GM23338 (cell line): ENCODE data around the gene BDH1. TPM values are rescaled to one million over a fixed set of nuclear protein-coding genes. Genes with fewer than 3 reads are reported as not detected.

Source experiments
- ATAC-seq: fragments of 200-7000 bp; cut with Tn5 transposase; 3 replicates; pipeline ENCODE4 v1.9.1; 2020
- DNase-seq: peaks from one replicate; pipeline ENCODE4 v3.0.0-alpha.2; 2015; ENCODE audit warnings: low spot score
- H2AFZ ChIP-seq: fragments of 200-600 bp; sonication (generic); 2 replicates; pipeline ENCODE4 v1.8.0; 2016; ENCODE audit warnings: antibody characterized with exemption, mild to moderate bottlenecking, moderate library complexity
- H3F3A ChIP-seq: fragments of 200-600 bp; sonication (generic); replicated peaks from 2 replicates; pipeline ENCODE4 v1.8.0; 2017; ENCODE audit warnings: antibody characterized with exemption, mixed run types, low read depth
- H3K27ac ChIP-seq: fragments of 200-600 bp; sonication (generic); 2 replicates; pipeline ENCODE4 v1.6.1; 2016; ENCODE audit warnings: low read depth
- H3K27me3 ChIP-seq: fragments of 200-600 bp; sonication (generic); 2 replicates; pipeline ENCODE4 v1.8.0; 2016; ENCODE audit warnings: mild to moderate bottlenecking, mixed run types, moderate library complexity; ENCODE audit not compliant: insufficient read depth
- H3K36me3 ChIP-seq: fragments of 200-600 bp; sonication (generic); 2 replicates; pipeline ENCODE4 v1.8.0; 2016; ENCODE audit warnings: mild to moderate bottlenecking; ENCODE audit not compliant: insufficient read depth
- H3K4me1 ChIP-seq: fragments of 200-600 bp; sonication (generic); 2 replicates; pipeline ENCODE4 v1.8.0; 2016; ENCODE audit warnings: mild to moderate bottlenecking, moderate library complexity; ENCODE audit not compliant: insufficient read depth
- H3K4me2 ChIP-seq: fragments of 200-600 bp; sonication (generic); 2 replicates; pipeline ENCODE4 v1.7.1; 2017; ENCODE audit warnings: mixed run types
- H3K4me3 ChIP-seq: fragments of 200-600 bp; sonication (generic); 2 replicates; pipeline ENCODE4 v1.6.1; 2016; ENCODE audit warnings: mixed run types
- H3K79me2 ChIP-seq: fragments of 200-600 bp; sonication (generic); replicated peaks from 2 replicates; pipeline ENCODE4 v1.8.0; 2017; ENCODE audit warnings: mild to moderate bottlenecking; ENCODE audit not compliant: insufficient read depth
- H3K9me2 ChIP-seq: fragments of 200-600 bp; sonication (generic); 2 replicates; pipeline ENCODE4 v1.8.0; 2017; ENCODE audit not compliant: insufficient read depth
- H4K20me1 ChIP-seq: fragments of 200-600 bp; sonication (generic); replicated peaks from 2 replicates; pipeline ENCODE4 v1.8.0; 2017; ENCODE audit warnings: mild to moderate bottlenecking; ENCODE audit not compliant: insufficient read depth
- H3K27ac Mint-ChIP-seq: 2 replicates; pipeline ENCODE4 v1.8.0; 2020; ENCODE audit warnings: inconsistent platforms, mild to moderate bottlenecking, moderate library complexity, mixed read lengths
- H3K27me3 Mint-ChIP-seq: 3 replicates; pipeline ENCODE4 v1.8.0; 2022; ENCODE audit warnings: low read depth, mild to moderate bottlenecking, moderate library complexity, mixed read lengths, inconsistent platforms; ENCODE audit not compliant: insufficient read depth, poor library complexity
- H3K36me3 Mint-ChIP-seq: 3 replicates; pipeline ENCODE4 v1.8.0; 2021; ENCODE audit warnings: low read depth, mild to moderate bottlenecking, inconsistent platforms, moderate library complexity, mixed read lengths
- H3K4me1 Mint-ChIP-seq: 3 replicates; pipeline ENCODE4 v1.8.0; 2020; ENCODE audit warnings: mild to moderate bottlenecking, inconsistent platforms, mixed read lengths
- H3K4me3 Mint-ChIP-seq: 3 replicates; pipeline ENCODE4 v1.8.0; 2021; ENCODE audit warnings: moderate library complexity, mild to moderate bottlenecking, inconsistent platforms, mixed read lengths
- H3K9me3 Mint-ChIP-seq: 3 replicates; pipeline ENCODE4 v1.8.0; 2020; ENCODE audit warnings: moderate library complexity, mild to moderate bottlenecking, inconsistent platforms, mixed read lengths
- CREB1 ChIP-seq: fragments of 250-450 bp; sonication (Bioruptor Pico); IDR thresholded peaks from 2 replicates; pipeline ENCODE4 v1.5.0; 2020; ENCODE audit warnings: low read depth, mild to moderate bottlenecking, moderate library complexity
- CTCF ChIP-seq, 2 experiments: fragments of 200-600 bp in 1 of 2; sonication (generic) in 1 of 2; conservative IDR thresholded peaks; 2 replicates each; pipeline versions ENCODE4 v1.5.1 to v1.6.1; 2016 to 2017; ENCODE audit warnings: antibody characterized with exemption in 2 of 2, low read depth in 2 of 2, mild to moderate bottlenecking in 2 of 2, moderate library complexity in 1 of 2
- ETS1 ChIP-seq: IDR thresholded peaks from 2 replicates; pipeline ENCODE4 v1.6.1; 2016; ENCODE audit warnings: antibody characterized with exemption
- EZH2 ChIP-seq: fragments of 200-600 bp; sonication (generic); IDR thresholded peaks from one replicate; pipeline ENCODE4 v1.8.0; 2017; ENCODE audit warnings: antibody characterized with exemption, mild to moderate bottlenecking, low read depth; ENCODE audit not compliant: unreplicated experiment
- REST ChIP-seq: IDR thresholded peaks from one replicate; pipeline ENCODE4 v1.6.1; 2018; ENCODE audit warnings: antibody characterized with exemption; ENCODE audit not compliant: unreplicated experiment
- STAT1 ChIP-seq: IDR thresholded peaks from one replicate; pipeline ENCODE4 v1.6.1; 2016; ENCODE audit warnings: antibody characterized with exemption; ENCODE audit not compliant: unreplicated experiment
- ZNF462 ChIP-seq: fragments of 250-450 bp; sonication (Bioruptor Pico); IDR thresholded peaks from 2 replicates; pipeline ENCODE4 v1.5.0; 2020; ENCODE audit warnings: mild to moderate bottlenecking, moderate library complexity
- polyA plus RNA-seq: library from polyadenylated mRNA; unstranded; fragments of >200 nt; fragmentation: Nextera tagmentation; extraction: Ambion mirVana; gene quantifications from 2 replicates; pipeline ENCODE4 v1.2.1, GENCODE V29; 2016
- total RNA-seq: library from RNA; depleted of rRNA; stranded (reverse); fragments of >200 nt; shearing (Covaris generic); gene quantifications from 2 replicates; pipeline ENCODE4 v1.2.3, GENCODE V29; 2014

BDH1 gene
- total and polyA plus RNA-seq, 2 experiments from 2014 or later: 18.1 to 19.3 TPM

- ATAC-seq (no peak), DNase-seq (no peak)
- no peak overlapping the region for H2AFZ ChIP-seq
- H3K4me2 ChIP-seq: no peak overlapping the region
- H3F3A ChIP-seq: no peaks in the 10 kb centered on the region
- H3K79me2 ChIP-seq: no peaks in the 10 kb centered on the region
- no peak overlapping the region for H3K4me3 Mint-ChIP-seq
- no peak overlapping the region for H3K27ac ChIP-seq
- H3K27ac Mint-ChIP-seq: no peak overlapping the region
- H3K27me3 Mint-ChIP-seq: peaks cover 17% of the 10 kb centered on the region
- H4K20me1 ChIP-seq: no peaks in the 10 kb centered on the region
- no peak for TF ChIP-seq ETS1
- no peak for TF ChIP-seq CREB1 (CRISPR knock-in tag)
- no peak for TF ChIP-seq CTCF (conservative IDR thresholded peaks at IDR 0.05; ENCODE audit: low read depth in 2 of 2)
- no peak for TF ChIP-seq REST
- no peak for TF ChIP-seq EZH2
- TF ChIP-seq ZNF462 (CRISPR knock-in tag): no peak
- no peak for TF ChIP-seq STAT1
- H3K36me3 ChIP-seq: no peaks in the 10 kb centered on the region
- H3K27me3 ChIP-seq: no peaks in the 10 kb centered on the region; the same call in 1 of the 2 replicates
- H3K4me1 ChIP-seq: peaks cover 8% of the 10 kb centered on the region
- peaks cover 25% of the 10 kb centered on the region for H3K9me3 Mint-ChIP-seq
- H3K4me3 ChIP-seq: no peak overlapping the region
- peaks cover 23% of the 10 kb centered on the region for H3K36me3 Mint-ChIP-seq
- H3K4me1 Mint-ChIP-seq: peaks cover 27% of the 10 kb centered on the region
- peaks cover 6% of the 10 kb centered on the region for H3K9me2 ChIP-seq
These were observed 27.6 kb upstream of the BDH1 start for GRCh38 chr3:197583371-197583770.
